Measurements from ENCODE around the gene ASXL1.

Gene ASXL1

GRCh38 chr20:32447136-32448027 is 89.3 kb downstream of the ASXL1 start:
- no peak for DNase-seq (ENCODE audit: low spot score in 2 of 2)
- Histone ChIP-seq H3K4me3 (no peak overlapping the region), H3K9me3 (no peaks in the 10 kb centered on the region), H3K36me3 (replicated peaks) (peaks cover 24% of the 10 kb centered on the region), H3K27me3 (ENCODE audit: low read depth) (no peaks in the 10 kb centered on the region), H3K4me1 (no peaks in the 10 kb centered on the region)
- in situ Hi-C loops (cut with MboI; ENCODE audit: low sequenced_read_pairs), result no loop called here

GRCh38 chr20:32448306-32449056 is 90.3 kb downstream of the ASXL1 start:
- Histone ChIP-seq H3K27me3 (ENCODE audit: low read depth) (no peaks in the 10 kb centered on the region), H3K4me1 (no peaks in the 10 kb centered on the region), H3K36me3 (replicated peaks) (peaks cover 27% of the 10 kb centered on the region), H3K9me3 (no peaks in the 10 kb centered on the region), H3K4me3 (no peak overlapping the region)
- DNase-seq (ENCODE audit: low spot score in 2 of 2), result no peak
- in situ Hi-C loops (cut with MboI; ENCODE audit: low sequenced_read_pairs), result no loop called here

- H3K4me3 ChIP-seq, result no peak overlapping the region
- in situ Hi-C loops (cut with MboI; ENCODE audit: low sequenced_read_pairs), result no loop called here
- H3K27me3 ChIP-seq (ENCODE audit: low read depth), result no peaks in the 10 kb centered on the region
- no peaks in the 10 kb centered on the region for H3K9me3 ChIP-seq
- peaks cover 27% of the 10 kb centered on the region for H3K36me3 ChIP-seq (replicated peaks)
- DNase-seq (ENCODE audit: low spot score in 2 of 2), result no peak
- H3K4me1 ChIP-seq, result no peaks in the 10 kb centered on the region
Observed at GRCh38 chr20:32449057-32449889, 91.1 kb downstream of the ASXL1 start.

- peaks cover 27% of the 10 kb centered on the region for H3K36me3 ChIP-seq (replicated peaks)
- no peak overlapping the region for H3K4me3 ChIP-seq
- no peaks in the 10 kb centered on the region for H3K27me3 ChIP-seq (ENCODE audit: low read depth)
- no peak for DNase-seq (ENCODE audit: low spot score in 2 of 2)
- H3K4me1 ChIP-seq, result no peaks in the 10 kb centered on the region
- no peaks in the 10 kb centered on the region for H3K9me3 ChIP-seq
- in situ Hi-C loops (cut with MboI; ENCODE audit: low sequenced_read_pairs), result no loop called here
Observed at GRCh38 chr20:32449890-32450401, 91.8 kb downstream of the ASXL1 start.

GRCh38 chr20:32450484-32451061 is 92.4 kb downstream of the ASXL1 start:
- Histone ChIP-seq H3K27me3 (ENCODE audit: low read depth) (no peaks in the 10 kb centered on the region), H3K36me3 (replicated peaks) (peaks cover 21% of the 10 kb centered on the region), H3K9me3 (no peaks in the 10 kb centered on the region), H3K4me1 (no peaks in the 10 kb centered on the region), H3K4me3 (no peak overlapping the region)
- no peak for DNase-seq (ENCODE audit: low spot score in 2 of 2)
- in situ Hi-C loops (cut with MboI; ENCODE audit: low sequenced_read_pairs), result no loop called here

GRCh38 chr20:32451340-32451681 is 93.2 kb downstream of the ASXL1 start:
- H3K4me3 ChIP-seq, result no peak overlapping the region
- in situ Hi-C loops (cut with MboI; ENCODE audit: low sequenced_read_pairs), result no loop called here
- no peaks in the 10 kb centered on the region for H3K27me3 ChIP-seq (ENCODE audit: low read depth)
- no peaks in the 10 kb centered on the region for H3K9me3 ChIP-seq
- no peaks in the 10 kb centered on the region for H3K4me1 ChIP-seq
- peaks cover 15% of the 10 kb centered on the region for H3K36me3 ChIP-seq (replicated peaks)
- no peak for DNase-seq (ENCODE audit: low spot score in 2 of 2)

GRCh38 chr20:32451682-32452461 is 93.7 kb downstream of the ASXL1 start:
- no peak for DNase-seq (ENCODE audit: low spot score in 2 of 2)
- Histone ChIP-seq H3K9me3 (no peaks in the 10 kb centered on the region), H3K27me3 (ENCODE audit: low read depth) (no peaks in the 10 kb centered on the region), H3K4me3 (no peak overlapping the region), H3K4me1 (no peaks in the 10 kb centered on the region), H3K36me3 (replicated peaks) (peaks cover 12% of the 10 kb centered on the region; the same call in 1 of the 2 replicates)
- in situ Hi-C loops (cut with MboI; ENCODE audit: low sequenced_read_pairs), result no loop called here

- H3K4me3 ChIP-seq, result no peak overlapping the region
- no peak for DNase-seq (ENCODE audit: low spot score in 2 of 2)
- no peaks in the 10 kb centered on the region for H3K27me3 ChIP-seq (ENCODE audit: low read depth)
- H3K36me3 ChIP-seq (replicated peaks), result peaks cover 12% of the 10 kb centered on the region; the same call in 1 of the 2 replicates
- in situ Hi-C loops (cut with MboI; ENCODE audit: low sequenced_read_pairs), result no loop called here
- no peaks in the 10 kb centered on the region for H3K9me3 ChIP-seq
- H3K4me1 ChIP-seq, result no peaks in the 10 kb centered on the region
Observed at GRCh38 chr20:32452776-32453466, 94.8 kb downstream of the ASXL1 start.

GRCh38 chr20:32453467-32454163 is 95.5 kb downstream of the ASXL1 start:
- H3K36me3 ChIP-seq (replicated peaks), result peaks cover 12% of the 10 kb centered on the region; the same call in 1 of the 2 replicates
- H3K4me1 ChIP-seq, result no peaks in the 10 kb centered on the region
- DNase-seq (ENCODE audit: low spot score in 2 of 2), result no peak
- H3K27me3 ChIP-seq (ENCODE audit: low read depth), result no peaks in the 10 kb centered on the region
- in situ Hi-C loops (cut with MboI; ENCODE audit: low sequenced_read_pairs), result no loop called here
- H3K9me3 ChIP-seq, result no peaks in the 10 kb centered on the region
- no peak overlapping the region for H3K4me3 ChIP-seq

- Histone ChIP-seq H3K27me3 (ENCODE audit: low read depth) (no peaks in the 10 kb centered on the region), H3K36me3 (replicated peaks) (peaks cover 10% of the 10 kb centered on the region; the same call in 1 of the 2 replicates), H3K4me3 (no peak overlapping the region), H3K9me3 (no peaks in the 10 kb centered on the region), H3K4me1 (no peaks in the 10 kb centered on the region)
- in situ Hi-C loops (cut with MboI; ENCODE audit: low sequenced_read_pairs), result no loop called here
- DNase-seq (ENCODE audit: low spot score in 2 of 2), result no peak
Observed at GRCh38 chr20:32454164-32455145, 96.3 kb downstream of the ASXL1 start.
